ENCODE results near the gene FERMT3.

FERMT3 gene

GRCh38 chr11:64186492-64187165, 19.9 kb upstream of the FERMT3 start:
- peak; percentile 35 for DNase-seq

DNA sequence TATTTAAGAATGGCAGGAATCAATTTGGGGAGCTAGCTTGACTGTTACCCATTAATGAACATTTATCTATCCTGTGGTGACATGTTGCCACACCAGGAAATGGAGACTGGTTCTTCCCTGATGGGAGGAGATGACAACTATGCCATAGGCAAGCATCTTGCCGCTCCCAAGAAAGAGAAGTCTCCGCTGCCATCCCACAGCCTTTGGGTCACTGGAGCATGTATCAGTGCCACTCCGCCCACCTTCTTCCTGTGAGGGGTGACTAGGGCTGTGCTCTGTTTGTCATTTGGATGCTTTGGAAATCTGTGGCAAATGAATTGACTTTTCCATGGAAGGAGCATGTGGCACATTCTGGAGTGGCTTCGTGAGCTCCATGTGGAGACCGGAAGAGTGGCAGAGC, 14.1 kb upstream of the FERMT3 start:
- DNase-seq, result no peak

DNA sequence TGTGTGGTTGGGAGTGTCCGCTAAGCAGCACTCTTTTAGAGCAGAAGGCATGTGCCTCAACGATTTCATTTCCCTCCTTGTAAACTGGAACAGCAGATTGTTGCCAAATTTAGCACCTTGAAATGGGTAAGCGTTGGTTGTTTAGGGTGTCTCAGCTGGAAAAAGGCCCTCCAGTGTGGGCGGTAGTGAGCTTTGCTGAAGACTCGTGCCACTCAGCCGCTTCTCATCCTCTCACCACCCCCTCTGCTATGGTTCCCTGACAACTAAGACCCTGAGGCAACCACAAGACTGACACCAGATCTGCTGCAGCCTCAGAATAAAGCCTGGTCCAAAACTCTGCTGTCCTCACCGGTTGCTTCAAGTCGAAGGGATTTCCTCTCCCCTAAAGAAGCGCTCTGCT, 9.9 kb upstream of the FERMT3 start:
- no peak for DNase-seq

DNA sequence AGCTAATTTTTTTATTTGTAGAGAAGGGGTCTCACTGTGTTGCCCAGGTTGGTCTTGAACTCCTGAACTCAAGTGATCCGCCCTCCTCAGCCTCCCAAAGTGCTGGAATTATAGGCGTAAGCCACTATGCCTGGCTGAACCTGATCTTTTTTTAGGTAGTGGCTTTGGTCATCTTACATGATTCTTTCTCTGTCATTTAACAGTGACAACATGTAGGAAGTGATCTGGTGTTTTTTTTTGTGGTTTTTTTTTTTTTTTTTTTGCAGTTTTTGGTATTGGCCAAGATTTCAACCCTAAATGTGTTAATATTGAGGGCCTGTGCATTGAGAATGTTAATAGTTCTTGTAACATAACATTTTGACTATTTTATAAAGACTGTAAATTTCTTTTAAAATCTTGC, 8.0 kb upstream of the FERMT3 start:
- DNase-seq, result no peak

- DNase-seq, result no peak
Measured at GRCh38 chr11:64201543-64201942, 5.0 kb upstream of the FERMT3 start.

DNA sequence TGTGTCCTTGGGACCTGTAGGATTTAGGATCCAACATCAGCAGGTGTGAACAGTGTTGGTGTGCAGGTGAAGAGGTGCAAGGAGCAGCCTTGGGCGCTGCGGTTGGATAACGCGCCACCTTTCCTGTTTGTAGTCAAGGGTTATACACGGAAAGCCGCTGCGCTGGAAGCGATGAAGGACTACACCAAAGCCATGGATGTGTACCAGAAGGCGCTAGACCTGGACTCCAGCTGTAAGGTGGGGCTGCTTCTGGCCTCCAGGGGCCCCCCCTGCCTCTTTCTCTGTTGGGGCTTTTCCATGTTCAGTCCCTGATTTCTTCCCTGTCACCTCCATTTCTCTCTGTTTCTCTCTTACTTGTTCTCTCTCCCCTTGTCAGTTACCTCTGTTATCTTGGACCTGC, 3.5 kb upstream of the FERMT3 start:
- no peak for DNase-seq

DNA sequence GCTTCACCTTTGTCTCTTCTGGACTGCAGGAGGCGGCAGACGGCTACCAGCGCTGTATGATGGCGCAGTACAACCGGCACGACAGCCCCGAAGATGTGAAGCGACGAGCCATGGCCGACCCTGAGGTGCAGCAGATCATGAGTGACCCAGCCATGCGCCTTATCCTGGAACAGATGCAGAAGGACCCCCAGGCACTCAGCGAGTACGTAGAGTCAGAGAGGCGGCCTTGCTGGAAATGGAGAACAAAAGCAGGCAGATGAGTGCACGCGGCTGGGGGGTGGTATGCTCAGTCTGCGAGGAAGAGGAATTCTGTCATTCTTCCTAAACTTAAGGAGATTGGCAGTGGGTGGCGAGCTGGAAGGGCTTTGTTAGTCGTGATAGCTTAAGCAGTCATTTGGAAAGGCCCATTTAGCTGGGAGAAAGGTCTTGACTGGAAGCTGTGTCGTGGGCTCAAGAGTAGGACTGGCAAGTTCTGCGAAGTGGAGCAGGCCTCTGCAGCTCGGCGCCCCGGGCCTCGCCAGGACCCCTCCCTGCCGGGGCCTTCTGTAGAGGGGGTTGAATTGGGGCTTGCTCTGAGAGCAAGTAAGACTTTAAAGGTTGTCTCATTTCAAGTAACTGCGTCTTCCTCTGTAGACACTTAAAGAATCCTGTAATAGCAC, 3.0 kb upstream of the FERMT3 start:
- no peak for DNase-seq

DNA sequence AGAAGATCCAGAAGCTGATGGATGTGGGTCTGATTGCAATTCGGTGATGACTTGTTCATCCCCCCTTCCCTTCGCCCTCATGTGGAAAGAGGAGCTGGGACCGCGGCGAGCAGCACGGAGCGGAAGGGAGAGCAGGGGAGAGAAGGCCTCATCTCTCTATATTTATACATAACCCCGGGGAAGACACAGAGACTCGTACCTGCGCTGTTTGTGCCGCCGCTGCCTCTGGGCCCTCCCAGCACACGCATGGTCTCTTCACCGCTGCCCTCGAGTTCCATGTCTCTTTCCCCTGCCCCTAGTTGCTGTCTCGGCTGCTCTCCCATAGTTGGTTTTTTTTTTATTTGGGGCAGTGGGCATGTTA, 2.5 kb upstream of the FERMT3 start:
- DNase-seq, result no peak

GRCh38 chr11:64204464-64204989, 2.0 kb upstream of the FERMT3 start:
- peak; percentile 68 for DNase-seq

DNA sequence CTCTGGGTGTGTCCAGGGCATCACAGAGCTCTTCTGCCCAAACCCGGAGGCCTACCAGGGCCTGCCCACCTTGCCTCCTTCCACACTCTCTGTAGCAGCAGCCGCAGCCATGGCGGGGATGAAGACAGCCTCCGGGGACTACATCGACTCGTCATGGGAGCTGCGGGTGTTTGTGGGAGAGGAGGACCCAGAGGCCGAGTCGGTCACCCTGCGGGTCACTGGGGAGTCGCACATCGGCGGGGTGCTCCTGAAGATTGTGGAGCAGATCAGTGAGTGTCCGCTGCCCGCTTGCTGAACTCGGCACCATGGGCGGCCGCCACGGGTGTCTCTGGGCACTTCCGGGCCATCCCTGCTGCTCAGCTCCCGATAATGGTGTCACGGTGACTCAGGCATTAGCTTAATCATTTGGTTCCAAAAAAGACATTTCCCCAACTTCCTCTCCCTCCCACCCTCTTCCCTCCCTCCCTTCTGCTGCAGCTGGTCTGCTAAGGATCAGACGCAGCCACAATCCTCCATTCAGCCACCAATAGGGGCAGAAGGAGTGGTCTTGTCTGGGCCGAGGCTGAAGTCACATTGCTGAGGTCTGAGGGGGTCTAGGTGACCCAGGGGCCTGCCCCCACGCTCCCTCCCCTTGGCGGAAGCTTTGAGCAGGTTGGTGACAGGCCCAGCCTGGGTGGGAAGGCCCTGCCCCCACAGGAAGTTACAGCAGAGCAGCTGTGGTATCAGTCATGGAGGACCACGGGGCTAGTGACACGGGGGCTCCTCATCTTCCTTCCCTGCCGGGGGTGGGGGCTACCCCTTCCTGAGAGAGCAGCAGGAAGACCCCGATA, 950 bp downstream of the FERMT3 start:
- DNase-seq, result peak; percentile 76

- DNase-seq, result no peak
Measured at GRCh38 chr11:64208086-64208795, 1.7 kb downstream of the FERMT3 start.

GRCh38 chr11:64208796-64209562, 2.5 kb downstream of the FERMT3 start:
- DNase-seq, result no peak

- DNase-seq, result no peak
Measured at GRCh38 chr11:64209563-64209843, 3.0 kb downstream of the FERMT3 start.

DNA sequence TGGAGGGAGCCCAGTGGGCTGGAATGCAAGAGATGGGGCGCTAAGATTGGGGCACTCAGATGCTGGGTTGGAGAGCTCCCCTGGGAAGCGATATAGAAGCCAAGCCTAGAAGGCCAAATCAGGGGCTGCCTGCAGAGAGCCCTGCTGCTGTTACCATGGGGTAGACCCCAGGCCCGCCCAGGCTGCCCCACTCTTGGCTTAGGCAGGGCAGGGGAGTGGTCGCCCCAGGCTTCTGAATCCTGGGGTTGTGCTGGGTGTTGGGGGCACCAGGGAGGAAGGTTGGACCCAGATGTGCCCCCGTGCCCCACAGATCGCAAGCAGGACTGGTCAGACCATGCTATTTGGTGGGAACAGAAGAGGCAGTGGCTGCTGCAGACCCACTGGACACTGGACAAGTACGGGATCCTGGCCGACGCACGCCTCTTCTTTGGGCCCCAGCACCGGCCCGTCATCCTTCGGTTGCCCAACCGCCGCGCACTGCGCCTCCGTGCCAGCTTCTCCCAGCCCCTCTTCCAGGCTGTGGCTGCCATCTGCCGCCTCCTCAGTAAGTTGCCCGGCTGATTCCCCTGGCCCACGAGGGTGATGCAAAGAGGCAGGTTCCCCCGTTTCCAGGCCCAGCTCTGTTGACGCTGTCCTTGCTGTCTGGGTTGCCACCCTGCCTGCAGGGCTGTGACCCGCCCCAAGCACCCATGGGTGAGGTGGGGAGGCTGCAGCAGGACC, 3.9 kb downstream of the FERMT3 start:
- DNase-seq, result no peak

DNA sequence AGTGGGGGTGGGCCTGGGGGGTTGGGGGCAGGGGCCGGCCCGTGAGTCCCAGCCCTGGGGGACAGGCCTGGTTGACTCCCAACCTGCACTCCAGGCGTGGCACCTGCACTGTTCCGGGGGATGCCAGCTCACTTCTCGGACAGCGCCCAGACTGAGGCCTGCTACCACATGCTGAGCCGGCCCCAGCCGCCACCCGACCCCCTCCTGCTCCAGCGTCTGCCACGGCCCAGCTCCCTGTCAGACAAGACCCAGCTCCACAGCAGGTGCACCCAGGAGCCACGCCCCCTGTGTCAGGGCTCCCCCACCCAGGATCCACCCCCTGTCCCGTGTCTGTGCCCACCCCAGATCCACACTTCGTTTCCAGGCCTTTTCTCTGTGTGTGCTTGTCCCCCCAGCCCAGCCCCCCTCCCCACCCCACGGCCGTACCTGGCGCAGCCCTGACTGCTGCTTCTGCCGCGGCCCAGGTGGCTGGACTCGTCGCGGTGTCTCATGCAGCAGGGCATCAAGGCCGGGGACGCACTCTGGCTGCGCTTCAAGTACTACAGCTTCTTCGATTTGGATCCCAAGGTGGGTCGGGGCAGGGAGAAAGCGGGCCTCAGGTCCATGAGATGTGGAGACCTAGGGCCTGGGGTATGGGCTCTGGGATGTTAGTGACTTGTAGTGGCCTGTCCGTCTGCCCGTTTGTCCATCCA, 4.8 kb downstream of the FERMT3 start:
- no peak for DNase-seq

- DNase-seq, result no peak
Measured at GRCh38 chr11:64216879-64217278, 10.4 kb downstream of the FERMT3 start.

GRCh38 chr11:64218628-64219353, 12.3 kb downstream of the FERMT3 start:
- DNase-seq, result no peak

DNA sequence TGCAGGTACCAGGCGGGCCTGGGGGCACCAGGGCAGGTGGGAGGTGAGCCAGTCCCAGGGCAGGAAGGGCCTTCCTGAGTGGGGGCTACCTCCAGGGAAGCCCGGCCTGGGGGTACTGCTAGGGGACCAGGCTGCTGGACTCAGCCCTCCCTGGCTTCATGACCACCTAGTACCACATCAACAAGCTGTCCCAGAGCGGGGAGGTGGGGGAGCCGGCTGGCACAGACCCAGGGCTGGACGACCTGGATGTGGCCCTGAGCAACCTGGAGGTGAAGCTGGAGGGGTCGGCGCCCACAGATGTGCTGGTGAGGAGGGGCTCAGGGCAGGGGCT, 12.8 kb downstream of the FERMT3 start:
- no peak for DNase-seq

GRCh38 chr11:64219755-64220154, 13.2 kb downstream of the FERMT3 start:
- DNase-seq, result no peak

DNA sequence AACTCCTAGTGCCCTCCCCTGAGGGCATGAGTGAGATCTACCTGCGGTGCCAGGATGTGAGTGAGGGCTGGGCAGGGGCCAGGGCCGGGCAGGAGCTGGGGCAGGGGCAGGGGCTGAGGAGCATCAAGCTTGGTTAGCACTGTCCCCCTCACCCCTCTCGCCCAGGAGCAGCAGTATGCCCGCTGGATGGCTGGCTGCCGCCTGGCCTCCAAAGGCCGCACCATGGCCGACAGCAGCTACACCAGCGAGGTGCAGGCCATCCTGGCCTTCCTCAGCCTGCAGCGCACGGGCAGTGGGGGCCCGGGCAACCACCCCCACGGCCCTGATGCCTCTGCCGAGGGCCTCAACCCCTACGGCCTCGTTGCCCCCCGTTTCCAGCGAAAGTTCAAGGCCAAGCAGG, 13.8 kb downstream of the FERMT3 start:
- no peak for DNase-seq

DNA sequence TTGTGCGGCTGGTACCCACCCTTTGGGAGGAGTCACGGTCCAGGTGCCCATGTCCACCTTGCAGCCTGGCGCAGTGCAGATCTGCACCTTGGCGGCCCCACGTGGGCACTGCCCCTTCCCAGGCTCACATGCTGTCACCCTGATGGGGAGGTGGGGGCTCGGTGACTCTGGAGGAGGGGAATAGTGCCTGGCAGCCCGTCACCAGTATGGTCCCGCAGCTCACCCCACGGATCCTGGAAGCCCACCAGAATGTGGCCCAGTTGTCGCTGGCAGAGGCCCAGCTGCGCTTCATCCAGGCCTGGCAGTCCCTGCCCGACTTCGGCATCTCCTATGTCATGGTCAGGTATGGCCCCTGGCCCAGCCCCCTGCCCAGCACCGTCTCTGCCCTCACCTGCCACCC, 14.3 kb downstream of the FERMT3 start:
- no peak for DNase-seq

All from stimulated activated CD4-positive, alpha-beta T cell treated with anti-CD3 and anti-CD28 coated beads, Interleukin-12 subunit alpha, Interleukin-12 subunit beta, amount 100 ng/mL, for 4 hours (primary cell).